ENCODE measurements around the gene RAI14.

Gene RAI14

DNA sequence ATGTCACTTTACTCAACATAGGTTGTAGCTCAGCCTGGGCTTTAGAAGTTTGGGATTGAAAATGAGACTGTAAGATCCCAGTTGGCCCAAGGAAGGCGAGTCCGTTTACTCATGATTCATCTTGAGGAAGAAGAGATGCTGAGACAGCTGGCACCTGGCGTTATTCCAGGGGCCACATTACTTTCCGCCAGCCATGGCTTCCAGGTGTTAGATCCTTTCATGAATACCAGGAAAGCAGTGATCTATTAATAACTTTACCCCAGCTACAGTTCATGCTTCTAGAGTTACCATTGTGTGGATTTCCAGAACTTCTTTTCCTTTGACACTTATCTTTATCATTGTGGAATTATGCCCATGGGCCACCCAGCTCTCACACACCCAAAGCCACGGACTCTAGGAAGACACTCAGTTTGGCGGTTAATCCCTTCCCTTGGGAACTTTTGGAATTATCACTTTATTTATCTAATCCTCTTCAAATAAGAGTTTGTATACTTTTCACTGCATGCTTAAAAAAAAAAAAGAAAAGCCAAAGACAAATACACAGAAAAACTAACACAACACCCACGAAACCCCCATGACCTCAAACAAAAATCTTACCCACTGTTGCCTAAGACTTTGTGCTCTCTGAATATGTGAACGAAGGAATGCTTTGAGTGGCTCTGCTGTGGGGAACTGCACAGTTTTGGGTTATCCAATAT, 26.9 kb downstream of the RAI14 start:
- DNase-seq (ENCODE audit: low read depth), result no peak
- Histone ChIP-seq H3K4me3 (ENCODE audit: low read length) (no peak overlapping the region), H3K27me3 (replicated peaks; ENCODE audit: control insufficient read depth, insufficient read depth, low read length) (no peaks in the 10 kb centered on the region), H3K9ac (ENCODE audit: low read length) (no peak overlapping the region), H3K9me3 (ENCODE audit: control insufficient read depth, low read length) (no peaks in the 10 kb centered on the region), H3K4me1 (ENCODE audit: control insufficient read depth, insufficient read depth, low read length) (peaks cover 25% of the 10 kb centered on the region), H3K36me3 (ENCODE audit: control insufficient read depth, insufficient read depth, low read length, severe bottlenecking) (no peaks in the 10 kb centered on the region)

DNA sequence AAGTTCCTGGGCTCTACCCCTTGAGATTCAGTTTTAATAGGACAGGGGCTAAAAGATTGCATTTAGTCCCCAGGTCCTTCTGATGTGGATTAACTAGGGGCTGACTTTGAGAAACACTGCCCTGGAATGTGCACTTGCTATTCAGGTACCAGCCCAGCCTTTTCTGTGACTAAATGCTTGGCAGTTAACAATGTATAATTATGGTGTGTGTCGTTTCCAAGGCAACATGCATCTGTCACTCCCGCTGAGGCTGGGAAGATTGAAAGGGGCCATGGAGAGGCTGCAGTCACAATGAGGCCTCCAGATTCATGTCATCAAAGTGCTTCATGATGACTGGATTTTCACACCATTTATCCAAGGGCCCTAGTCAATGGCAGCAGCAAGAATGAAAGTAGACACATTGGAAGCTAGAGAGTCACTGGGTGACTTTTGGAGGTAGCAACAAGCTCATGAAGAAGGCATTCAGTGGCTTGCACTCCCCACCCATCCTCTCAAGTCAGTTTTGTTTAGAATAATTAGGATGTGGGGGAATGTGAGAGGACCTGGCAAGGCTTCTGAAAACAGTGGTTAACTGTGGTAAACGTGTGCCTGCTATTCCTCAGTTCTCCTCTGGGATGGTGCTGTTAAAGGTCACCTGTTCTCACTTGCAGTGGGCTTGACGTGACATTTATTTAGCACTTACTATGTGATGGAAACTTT, 28.3 kb downstream of the RAI14 start:
- H3K4me3 ChIP-seq (ENCODE audit: low read length), result no peak overlapping the region
- no peaks in the 10 kb centered on the region for H3K9me3 ChIP-seq (ENCODE audit: control insufficient read depth, low read length)
- no peak for DNase-seq (ENCODE audit: low read depth)
- H3K9ac ChIP-seq (ENCODE audit: low read length), result no peak overlapping the region
- no peaks in the 10 kb centered on the region for H3K36me3 ChIP-seq (ENCODE audit: control insufficient read depth, insufficient read depth, low read length, severe bottlenecking)
- no peaks in the 10 kb centered on the region for H3K27me3 ChIP-seq (replicated peaks; ENCODE audit: control insufficient read depth, insufficient read depth, low read length)
- H3K4me1 ChIP-seq (ENCODE audit: control insufficient read depth, insufficient read depth, low read length), result peaks cover 32% of the 10 kb centered on the region

- no peaks in the 10 kb centered on the region for H3K27me3 ChIP-seq (replicated peaks; ENCODE audit: control insufficient read depth, insufficient read depth, low read length)
- DNase-seq (ENCODE audit: low read depth), result no peak
- H3K4me3 ChIP-seq (ENCODE audit: low read length), result no peak overlapping the region
- H3K9me3 ChIP-seq (ENCODE audit: control insufficient read depth, low read length), result no peaks in the 10 kb centered on the region
- H3K9ac ChIP-seq (ENCODE audit: low read length), result no peak overlapping the region
- H3K4me1 ChIP-seq (ENCODE audit: control insufficient read depth, insufficient read depth, low read length), result peaks cover 32% of the 10 kb centered on the region
- no peaks in the 10 kb centered on the region for H3K36me3 ChIP-seq (ENCODE audit: control insufficient read depth, insufficient read depth, low read length, severe bottlenecking)
Measured at GRCh38 chr5:34684980-34685352, 28.8 kb downstream of the RAI14 start.

GRCh38 chr5:34685485-34686165, 29.5 kb downstream of the RAI14 start:
- peak; percentile 76 for DNase-seq (ENCODE audit: low read depth)
- H3K9ac ChIP-seq (ENCODE audit: low read length), result no peak overlapping the region
- no peaks in the 10 kb centered on the region for H3K9me3 ChIP-seq (ENCODE audit: control insufficient read depth, low read length)
- no peak overlapping the region for H3K4me3 ChIP-seq (ENCODE audit: low read length)
- H3K4me1 ChIP-seq (ENCODE audit: control insufficient read depth, insufficient read depth, low read length), result peaks cover 32% of the 10 kb centered on the region
- no peaks in the 10 kb centered on the region for H3K36me3 ChIP-seq (ENCODE audit: control insufficient read depth, insufficient read depth, low read length, severe bottlenecking)
- H3K27me3 ChIP-seq (replicated peaks; ENCODE audit: control insufficient read depth, insufficient read depth, low read length), result no peaks in the 10 kb centered on the region

DNA sequence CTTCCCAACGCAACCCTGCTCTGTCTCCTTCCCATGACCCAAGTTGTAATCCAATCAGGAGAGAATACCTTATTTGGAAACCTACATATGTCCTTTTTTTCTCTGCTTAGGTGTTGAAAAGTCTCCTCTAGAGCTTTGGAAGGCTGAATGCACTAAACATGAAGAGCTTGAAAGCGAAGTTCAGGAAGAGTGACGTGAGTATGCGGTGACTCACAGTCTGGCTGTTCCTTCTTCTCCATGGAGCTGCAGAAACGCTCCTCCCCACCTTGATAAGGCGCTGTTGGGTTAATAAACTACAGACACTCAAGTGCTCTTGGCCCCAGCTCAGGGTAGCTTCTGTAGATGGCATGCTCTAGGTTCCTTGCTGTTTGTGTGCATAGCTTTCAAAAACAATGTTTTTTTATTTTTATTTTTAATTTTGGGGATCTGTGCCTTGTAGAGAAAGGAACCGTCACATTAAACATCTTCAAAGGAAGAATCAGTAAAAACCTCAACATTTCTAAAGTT, 30.7 kb downstream of the RAI14 start:
- Histone ChIP-seq H3K36me3 (ENCODE audit: control insufficient read depth, insufficient read depth, low read length, severe bottlenecking) (no peaks in the 10 kb centered on the region), H3K4me3 (ENCODE audit: low read length) (peak overlapping the region; percentile 46), H3K9me3 (ENCODE audit: control insufficient read depth, low read length) (no peaks in the 10 kb centered on the region), H3K4me1 (ENCODE audit: control insufficient read depth, insufficient read depth, low read length) (peaks cover 44% of the 10 kb centered on the region), H3K27me3 (replicated peaks; ENCODE audit: control insufficient read depth, insufficient read depth, low read length) (no peaks in the 10 kb centered on the region), H3K9ac (ENCODE audit: low read length) (no peak overlapping the region)
- peak; percentile 91 for DNase-seq (ENCODE audit: low read depth)

GRCh38 chr5:34687269-34688011, 31.3 kb downstream of the RAI14 start:
- Histone ChIP-seq H3K4me3 (ENCODE audit: low read length) (peak overlapping the region; percentile 46), H3K4me1 (ENCODE audit: control insufficient read depth, insufficient read depth, low read length) (peaks cover 44% of the 10 kb centered on the region), H3K27me3 (replicated peaks; ENCODE audit: control insufficient read depth, insufficient read depth, low read length) (no peaks in the 10 kb centered on the region), H3K9me3 (ENCODE audit: control insufficient read depth, low read length) (no peaks in the 10 kb centered on the region), H3K9ac (ENCODE audit: low read length) (no peak overlapping the region), H3K36me3 (ENCODE audit: control insufficient read depth, insufficient read depth, low read length, severe bottlenecking) (no peaks in the 10 kb centered on the region)
- no peak for DNase-seq (ENCODE audit: low read depth)

GRCh38 chr5:34688015-34688810, 32.1 kb downstream of the RAI14 start:
- no peaks in the 10 kb centered on the region for H3K27me3 ChIP-seq (replicated peaks; ENCODE audit: control insufficient read depth, insufficient read depth, low read length)
- no peaks in the 10 kb centered on the region for H3K36me3 ChIP-seq (ENCODE audit: control insufficient read depth, insufficient read depth, low read length, severe bottlenecking)
- H3K9me3 ChIP-seq (ENCODE audit: control insufficient read depth, low read length), result no peaks in the 10 kb centered on the region
- no peak overlapping the region for H3K9ac ChIP-seq (ENCODE audit: low read length)
- H3K4me1 ChIP-seq (ENCODE audit: control insufficient read depth, insufficient read depth, low read length), result peaks cover 44% of the 10 kb centered on the region
- peak; percentile 37 for DNase-seq (ENCODE audit: low read depth)
- no peak overlapping the region for H3K4me3 ChIP-seq (ENCODE audit: low read length)

GRCh38 chr5:34690301-34690700, 34.2 kb downstream of the RAI14 start:
- H3K9me3 ChIP-seq (ENCODE audit: control insufficient read depth, low read length), result no peaks in the 10 kb centered on the region
- no peak for DNase-seq (ENCODE audit: low read depth)
- no peaks in the 10 kb centered on the region for H3K36me3 ChIP-seq (ENCODE audit: control insufficient read depth, insufficient read depth, low read length, severe bottlenecking)
- H3K4me3 ChIP-seq (ENCODE audit: low read length), result no peak overlapping the region
- H3K27me3 ChIP-seq (replicated peaks; ENCODE audit: control insufficient read depth, insufficient read depth, low read length), result no peaks in the 10 kb centered on the region
- peaks cover 56% of the 10 kb centered on the region for H3K4me1 ChIP-seq (ENCODE audit: control insufficient read depth, insufficient read depth, low read length)
- no peak overlapping the region for H3K9ac ChIP-seq (ENCODE audit: low read length)

- no peak overlapping the region for H3K9ac ChIP-seq (ENCODE audit: low read length)
- H3K9me3 ChIP-seq (ENCODE audit: control insufficient read depth, low read length), result no peaks in the 10 kb centered on the region
- no peak overlapping the region for H3K4me3 ChIP-seq (ENCODE audit: low read length)
- H3K36me3 ChIP-seq (ENCODE audit: control insufficient read depth, insufficient read depth, low read length, severe bottlenecking), result no peaks in the 10 kb centered on the region
- peaks cover 56% of the 10 kb centered on the region for H3K4me1 ChIP-seq (ENCODE audit: control insufficient read depth, insufficient read depth, low read length)
- DNase-seq (ENCODE audit: low read depth), result no peak
- H3K27me3 ChIP-seq (replicated peaks; ENCODE audit: control insufficient read depth, insufficient read depth, low read length), result no peaks in the 10 kb centered on the region
Measured at GRCh38 chr5:34690898-34691297, 34.8 kb downstream of the RAI14 start.

DNA sequence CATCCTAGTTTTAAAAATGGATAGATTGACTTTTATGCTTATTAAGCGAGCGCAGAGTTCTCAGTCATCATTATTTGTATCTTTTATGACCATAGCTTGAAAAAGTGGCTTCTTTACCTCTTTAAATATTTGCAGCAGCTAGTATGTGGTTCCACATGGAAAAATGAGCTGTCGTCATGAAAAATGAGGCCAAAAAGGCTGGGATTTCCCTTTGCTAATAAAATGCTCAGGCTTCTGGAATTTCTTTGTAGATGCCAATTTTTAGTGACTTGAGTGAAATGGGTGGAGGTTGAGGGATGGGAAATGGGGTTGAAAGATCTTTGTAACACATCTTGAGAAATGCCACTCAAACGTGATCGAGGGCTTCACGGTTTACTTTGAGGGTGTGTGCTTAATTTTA, 35.2 kb downstream of the RAI14 start:
- H3K27me3 ChIP-seq (replicated peaks; ENCODE audit: control insufficient read depth, insufficient read depth, low read length), result no peaks in the 10 kb centered on the region
- DNase-seq (ENCODE audit: low read depth), result no peak
- H3K4me1 ChIP-seq (ENCODE audit: control insufficient read depth, insufficient read depth, low read length), result peaks cover 54% of the 10 kb centered on the region
- no peaks in the 10 kb centered on the region for H3K36me3 ChIP-seq (ENCODE audit: control insufficient read depth, insufficient read depth, low read length, severe bottlenecking)
- H3K4me3 ChIP-seq (ENCODE audit: low read length), result peak overlapping the region; percentile 25
- H3K9me3 ChIP-seq (ENCODE audit: control insufficient read depth, low read length), result no peaks in the 10 kb centered on the region
- no peak overlapping the region for H3K9ac ChIP-seq (ENCODE audit: low read length)

All from adipocyte (in vitro differentiated cells).